GM12878 (cell line): Measurements from ENCODE around the gene BBS2. TPM values are rescaled to one million over a fixed set of nuclear protein-coding genes. Genes with fewer than 3 reads are reported as not detected.

ENCODE experiments used
- ATAC-seq: fragments of 200-7000 bp; cut with Tn5 transposase; 3 replicates; pipeline ENCODE4 v1.9.1; 2020; ENCODE audit warnings: mild to moderate bottlenecking, moderate library complexity
- BruUV-seq: library from RNA; stranded (reverse); fragments of 400-500 nt; replicated peaks from 2 replicates; lab custom pipeline; 2021; lab: Mats Ljungman, UMichigan
- CTCF ChIA-PET: fragments of 300-600 bp; sonication (Branson Sonifier 250); formaldehyde crosslinking; extraction: SDS; loops from one replicate; lab custom pipeline; 2021; ENCODE audit warnings: inconsistent platforms; lab: Yijun Ruan, JAX
- POLR2A ChIA-PET: fragments of 350-600 bp; formaldehyde crosslinking; extraction: SDS; loops from one replicate; lab custom pipeline; 2021; ENCODE audit warnings: inconsistent platforms; lab: Charles Lee
- RAD21 ChIA-PET: fragments of 300-600 bp; sonication (Branson Sonifier 250); formaldehyde crosslinking; loops from one replicate; lab custom pipeline; 2023; ENCODE audit warnings: antibody characterized with exemption; ENCODE audit not compliant: unreplicated experiment; lab: Charles Lee
- SMC1A ChIA-PET: fragments of 300-600 bp; sonication (Branson Sonifier 250); formaldehyde crosslinking; loops from one replicate; lab custom pipeline; 2023; ENCODE audit not compliant: unreplicated experiment, uncharacterized antibody; lab: Charles Lee
- DNase-seq: peaks from one replicate; pipeline ENCODE4 v3.0.0-alpha.2; 2011; ENCODE audit warnings: low read depth, low spot score
- FAIRE-seq: peaks from 3 replicates; lab custom pipeline; 2011; peaks lifted over from hg19 to GRCh38; lab: Jason Lieb, UNC
- H2AFZ ChIP-seq: 2 replicates; pipeline ENCODE4 v1.6.0; 2011; ENCODE audit warnings: low read depth, low read length, control low read depth; ENCODE audit not compliant: control insufficient read depth
- H3K27ac ChIP-seq: 2 replicates; pipeline ENCODE4 v1.5.1; 2011; ENCODE audit warnings: control low read depth; ENCODE audit not compliant: control insufficient read depth, insufficient read depth
- H3K27me3 ChIP-seq, 2 experiments: replicated peaks in 1 of 2; 2 replicates each; pipeline versions ENCODE4 v1.6.0 to v1.6.1; 2011; ENCODE audit warnings: low read length in 1 of 2; ENCODE audit not compliant: control insufficient read depth in 2 of 2, insufficient read depth in 2 of 2
- H3K36me3 ChIP-seq, 2 experiments: 2 replicates each; pipeline ENCODE4 v1.5.1; 2011; ENCODE audit warnings: low read length in 1 of 2; ENCODE audit not compliant: control insufficient read depth in 2 of 2, insufficient read depth in 2 of 2
- H3K4me1 ChIP-seq: 2 replicates; pipeline ENCODE4 v1.6.1; 2011; ENCODE audit warnings: mild to moderate bottlenecking, low read length, moderate library complexity, mixed read lengths; ENCODE audit not compliant: control insufficient read depth, insufficient read depth
- H3K4me2 ChIP-seq: 2 replicates; pipeline ENCODE4 v1.6.0; 2011; ENCODE audit warnings: control low read depth; ENCODE audit not compliant: control insufficient read depth, insufficient read depth
- H3K4me3 ChIP-seq: fragments of 200-600 bp; sonication (generic); 2 replicates; pipeline ENCODE4 v1.5.1; 2016
- H3K79me2 ChIP-seq: 2 replicates; pipeline ENCODE4 v1.6.0; 2011; ENCODE audit warnings: low read length; ENCODE audit not compliant: control insufficient read depth, insufficient read depth
- H3K9ac ChIP-seq: 2 replicates; pipeline ENCODE4 v1.8.0; 2011; ENCODE audit warnings: low read length, control low read depth, mixed read lengths; ENCODE audit not compliant: control insufficient read depth, insufficient read depth
- H3K9me3 ChIP-seq: replicated peaks from 3 replicates; pipeline ENCODE4 v1.5.1; 2011; ENCODE audit warnings: mild to moderate bottlenecking, low read length; ENCODE audit not compliant: control insufficient read depth, insufficient read depth
- H4K20me1 ChIP-seq: 2 replicates; pipeline ENCODE4 v1.6.0; 2011; ENCODE audit not compliant: control insufficient read depth, insufficient read depth
- BCL11A ChIP-seq: IDR thresholded peaks from 2 replicates; pipeline ENCODE4 v1.6.1; 2011; ENCODE audit warnings: low read depth, low read length
- BMI1 ChIP-seq: fragments of 450-650 bp; IDR thresholded peaks from 2 replicates; pipeline ENCODE4 v1.6.1; 2016; ENCODE audit warnings: mild to moderate bottlenecking, moderate library complexity, borderline replicate concordance
- ESRRA ChIP-seq: IDR thresholded peaks from 2 replicates; pipeline ENCODE4 v1.6.1; 2012; ENCODE audit warnings: mild to moderate bottlenecking, low read length, improper control_type of control experiment
- ETV6 ChIP-seq, 2 experiments: fragments of 450-650 bp in 1 of 2; IDR thresholded peaks in 1 of 2; conservative IDR thresholded peaks in 1 of 2; 2 replicates each; pipeline ENCODE4 v1.6.1; 2014; ENCODE audit warnings: antibody characterized with exemption in 1 of 2, borderline replicate concordance in 1 of 2, low read depth in 1 of 2, mild to moderate bottlenecking in 1 of 2, moderate library complexity in 1 of 2
- JUND ChIP-seq: IDR thresholded peaks from 2 replicates; pipeline ENCODE4 v1.6.1; 2012; ENCODE audit warnings: low read depth, mild to moderate bottlenecking, low read length, improper control_type of control experiment, moderate library complexity
- MEF2B ChIP-seq: fragments of 450-650 bp; IDR thresholded peaks from 2 replicates; pipeline ENCODE4 v1.6.1; 2018; ENCODE audit warnings: mild to moderate bottlenecking, moderate library complexity; ENCODE audit not compliant: partially characterized antibody, poor library complexity, severe bottlenecking
- MTA3 ChIP-seq: IDR thresholded peaks from 2 replicates; pipeline ENCODE4 v1.6.1; 2012; ENCODE audit warnings: low read length, inconsistent platforms, borderline replicate concordance
- MXI1 ChIP-seq: fragments of 150-350 bp; IDR thresholded peaks from 2 replicates; pipeline ENCODE4 v1.6.1; 2011; ENCODE audit warnings: low read depth, mild to moderate bottlenecking, inconsistent platforms, low read length, improper control_type of control experiment
- NR2C1 ChIP-seq: fragments of 450-650 bp; IDR thresholded peaks from 2 replicates; pipeline ENCODE4 v1.6.1; 2017; ENCODE audit warnings: antibody characterized with exemption, mild to moderate bottlenecking, moderate library complexity
- SMAD1 ChIP-seq: fragments of 450-650 bp; IDR thresholded peaks from 2 replicates; pipeline ENCODE4 v1.6.1; 2018; ENCODE audit warnings: mild to moderate bottlenecking, low read depth; ENCODE audit not compliant: partially characterized antibody
- WGBS: methylation state at CpG from one replicate; pipeline ENCODE4 v1.1.6; 2016; ENCODE audit warnings: low lambda C conversion rate; ENCODE audit not compliant: insufficient replicate concordance, insufficient coverage; ENCODE audit errors: missing lambda C conversion rate; 5-methylcytosine and 5-hydroxymethylcytosine counted together
- in situ Hi-C: fragments of 300-500 bp; cut with MboI; formaldehyde crosslinking; loops from 9 replicates; pipeline ENCODE4 v1.14.3; 2018; ENCODE audit warnings: mixed read lengths
- intact Hi-C: fragments of 100-400 bp; cut with micrococcal nuclease; formaldehyde crosslinking; loops from one replicate; pipeline ENCODE4 v1.14.2; 2022; ENCODE audit not compliant: unreplicated experiment
- polyA plus RNA-seq, 11 experiments: library from polyadenylated mRNA; depleted of rRNA in 4 of 11; unstranded in 6 of 11; stranded (reverse) in 5 of 11; fragments of >200 nt; fragmentation: Nextera tagmentation in 4 of 11; fragmentation: Illumina TruSeq in 1 of 11; extraction: Ambion mirVana in 4 of 11; extraction: Trizol in 1 of 11; gene quantifications; 1 replicate in 1 of 11; 2 replicates in 10 of 11; pipeline versions ENCODE4 v1.2.1 to v1.2.3, GENCODE V29; 2011 to 2016; ENCODE audit warnings: inconsistent platforms in 2 of 11, missing spikeins in 2 of 11, low read depth in 1 of 11
- total RNA-seq, 4 experiments: library from RNA; depleted of rRNA in 3 of 4; stranded (reverse); fragments of >200 nt in 3 of 4; fragmentation: Illumina TruSeq in 1 of 4; extraction: Trizol in 1 of 4; gene quantifications; 2 replicates each; pipeline versions ENCODE4 v1.2.1 to v1.2.3, GENCODE V29; 2013 to 2021
- TF ChIP-seq, protein P1 (sequence below): fragments of 450-650 bp; IDR thresholded peaks from 2 replicates; pipeline ENCODE4 v1.6.1; 2017; ENCODE audit warnings: antibody characterized with exemption, mild to moderate bottlenecking, moderate library complexity
- TF ChIP-seq, protein P2 (sequence below): IDR thresholded peaks from 2 replicates; pipeline ENCODE4 v1.6.1; 2011; ENCODE audit warnings: low read depth, low read length, improper control_type of control experiment, borderline replicate concordance
- TF ChIP-seq, protein P3 (sequence below): IDR thresholded peaks from 2 replicates; pipeline ENCODE4 v1.6.1; 2012; ENCODE audit warnings: improper control_type of control experiment, low read depth, low read length; ENCODE audit not compliant: insufficient replicate concordance

Gene BBS2
- total and polyA plus RNA-seq, 10 of the 15 experiments (the other 5 are each of a cell fraction or from before 2014, with no cell fraction given): 4.9 to 38.3 (median 16.4) TPM

DNA sequence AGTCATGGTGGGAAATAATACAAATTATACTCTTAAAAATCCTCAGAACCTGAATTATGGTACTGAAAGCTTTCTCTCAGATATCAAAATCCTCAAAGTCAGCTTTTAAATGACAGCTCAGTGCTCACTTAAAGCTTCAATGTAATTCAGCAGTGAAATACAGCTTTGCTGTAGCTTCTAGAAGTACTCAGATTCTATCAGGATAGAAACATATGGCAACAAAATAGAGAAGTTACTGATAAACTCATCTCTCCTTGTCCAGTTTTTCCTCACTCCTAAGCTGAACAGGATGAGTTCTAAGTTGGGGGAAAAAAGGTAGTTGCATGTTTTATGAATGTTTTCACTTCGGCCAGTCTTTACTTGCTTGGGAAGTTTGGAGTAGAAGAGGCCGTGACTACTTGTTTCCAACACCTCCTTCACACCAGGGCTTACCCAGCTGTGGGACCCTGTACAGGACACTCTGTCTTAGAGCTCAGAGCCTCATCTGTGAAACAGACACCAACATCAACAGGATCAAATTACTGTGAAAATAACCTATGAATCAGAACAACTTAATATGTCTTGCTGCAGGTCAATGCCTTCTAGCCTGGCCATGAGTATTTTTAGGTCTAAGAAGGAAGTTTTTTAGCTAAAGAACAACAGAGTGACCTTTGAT is 38.2 kb downstream of the BBS2 start:
- Histone ChIP-seq H3K27ac (no peak overlapping the region), H3K4me2 (no peak overlapping the region), H3K36me3 (peaks cover 3 to 6% of the 10 kb centered on the region in 2 experiments; a peak in 3 of 4 replicates), H3K79me2 (no peaks in the 10 kb centered on the region), H3K27me3 (no peaks in the 10 kb centered on the region), H3K9ac (no peak overlapping the region), H2AFZ (no peak overlapping the region), H4K20me1 (no peaks in the 10 kb centered on the region), H3K4me3 (no peak overlapping the region), H3K4me1 (no peaks in the 10 kb centered on the region), H3K9me3 (no peaks in the 10 kb centered on the region)
- FAIRE-seq (no peak), ATAC-seq (no peak), DNase-seq (no peak)
- ChIA-PET SMC1A (interaction anchor here (0.8 to 1.3 kb wide), 2 partner anchors 16 to 21 kb away, joined by 3 read pairs; no protein-coding TSS in a partner anchor), RAD21 (no interaction called here), CTCF (interaction anchor here (0.8 kb wide), 1 partner anchor 22 kb away, joined by 4 read pairs; no protein-coding TSS in a partner anchor), POLR2A (no interaction called here)
- 100% methylated on average over 2 of the region's 2 CpGs for WGBS
- BruUV-seq: no TSS peak
- in situ Hi-C loops (no loop called here), intact Hi-C loops (no loop called here)
- TF ChIP-seq NR2C1: no peak
- TF ChIP-seq BCL11A: no peak
- TF ChIP-seq MXI1: no peak
- TF ChIP-seq, protein P1, sequence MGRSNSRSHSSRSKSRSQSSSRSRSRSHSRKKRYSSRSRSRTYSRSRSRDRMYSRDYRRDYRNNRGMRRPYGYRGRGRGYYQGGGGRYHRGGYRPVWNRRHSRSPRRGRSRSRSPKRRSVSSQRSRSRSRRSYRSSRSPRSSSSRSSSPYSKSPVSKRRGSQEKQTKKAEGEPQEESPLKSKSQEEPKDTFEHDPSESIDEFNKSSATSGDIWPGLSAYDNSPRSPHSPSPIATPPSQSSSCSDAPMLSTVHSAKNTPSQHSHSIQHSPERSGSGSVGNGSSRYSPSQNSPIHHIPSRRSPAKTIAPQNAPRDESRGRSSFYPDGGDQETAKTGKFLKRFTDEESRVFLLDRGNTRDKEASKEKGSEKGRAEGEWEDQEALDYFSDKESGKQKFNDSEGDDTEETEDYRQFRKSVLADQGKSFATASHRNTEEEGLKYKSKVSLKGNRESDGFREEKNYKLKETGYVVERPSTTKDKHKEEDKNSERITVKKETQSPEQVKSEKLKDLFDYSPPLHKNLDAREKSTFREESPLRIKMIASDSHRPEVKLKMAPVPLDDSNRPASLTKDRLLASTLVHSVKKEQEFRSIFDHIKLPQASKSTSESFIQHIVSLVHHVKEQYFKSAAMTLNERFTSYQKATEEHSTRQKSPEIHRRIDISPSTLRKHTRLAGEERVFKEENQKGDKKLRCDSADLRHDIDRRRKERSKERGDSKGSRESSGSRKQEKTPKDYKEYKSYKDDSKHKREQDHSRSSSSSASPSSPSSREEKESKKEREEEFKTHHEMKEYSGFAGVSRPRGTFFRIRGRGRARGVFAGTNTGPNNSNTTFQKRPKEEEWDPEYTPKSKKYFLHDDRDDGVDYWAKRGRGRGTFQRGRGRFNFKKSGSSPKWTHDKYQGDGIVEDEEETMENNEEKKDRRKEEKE: no peak
- TF ChIP-seq, protein P2, sequence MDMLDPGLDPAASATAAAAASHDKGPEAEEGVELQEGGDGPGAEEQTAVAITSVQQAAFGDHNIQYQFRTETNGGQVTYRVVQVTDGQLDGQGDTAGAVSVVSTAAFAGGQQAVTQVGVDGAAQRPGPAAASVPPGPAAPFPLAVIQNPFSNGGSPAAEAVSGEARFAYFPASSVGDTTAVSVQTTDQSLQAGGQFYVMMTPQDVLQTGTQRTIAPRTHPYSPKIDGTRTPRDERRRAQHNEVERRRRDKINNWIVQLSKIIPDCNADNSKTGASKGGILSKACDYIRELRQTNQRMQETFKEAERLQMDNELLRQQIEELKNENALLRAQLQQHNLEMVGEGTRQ: no peak
- TF ChIP-seq, protein P3, sequence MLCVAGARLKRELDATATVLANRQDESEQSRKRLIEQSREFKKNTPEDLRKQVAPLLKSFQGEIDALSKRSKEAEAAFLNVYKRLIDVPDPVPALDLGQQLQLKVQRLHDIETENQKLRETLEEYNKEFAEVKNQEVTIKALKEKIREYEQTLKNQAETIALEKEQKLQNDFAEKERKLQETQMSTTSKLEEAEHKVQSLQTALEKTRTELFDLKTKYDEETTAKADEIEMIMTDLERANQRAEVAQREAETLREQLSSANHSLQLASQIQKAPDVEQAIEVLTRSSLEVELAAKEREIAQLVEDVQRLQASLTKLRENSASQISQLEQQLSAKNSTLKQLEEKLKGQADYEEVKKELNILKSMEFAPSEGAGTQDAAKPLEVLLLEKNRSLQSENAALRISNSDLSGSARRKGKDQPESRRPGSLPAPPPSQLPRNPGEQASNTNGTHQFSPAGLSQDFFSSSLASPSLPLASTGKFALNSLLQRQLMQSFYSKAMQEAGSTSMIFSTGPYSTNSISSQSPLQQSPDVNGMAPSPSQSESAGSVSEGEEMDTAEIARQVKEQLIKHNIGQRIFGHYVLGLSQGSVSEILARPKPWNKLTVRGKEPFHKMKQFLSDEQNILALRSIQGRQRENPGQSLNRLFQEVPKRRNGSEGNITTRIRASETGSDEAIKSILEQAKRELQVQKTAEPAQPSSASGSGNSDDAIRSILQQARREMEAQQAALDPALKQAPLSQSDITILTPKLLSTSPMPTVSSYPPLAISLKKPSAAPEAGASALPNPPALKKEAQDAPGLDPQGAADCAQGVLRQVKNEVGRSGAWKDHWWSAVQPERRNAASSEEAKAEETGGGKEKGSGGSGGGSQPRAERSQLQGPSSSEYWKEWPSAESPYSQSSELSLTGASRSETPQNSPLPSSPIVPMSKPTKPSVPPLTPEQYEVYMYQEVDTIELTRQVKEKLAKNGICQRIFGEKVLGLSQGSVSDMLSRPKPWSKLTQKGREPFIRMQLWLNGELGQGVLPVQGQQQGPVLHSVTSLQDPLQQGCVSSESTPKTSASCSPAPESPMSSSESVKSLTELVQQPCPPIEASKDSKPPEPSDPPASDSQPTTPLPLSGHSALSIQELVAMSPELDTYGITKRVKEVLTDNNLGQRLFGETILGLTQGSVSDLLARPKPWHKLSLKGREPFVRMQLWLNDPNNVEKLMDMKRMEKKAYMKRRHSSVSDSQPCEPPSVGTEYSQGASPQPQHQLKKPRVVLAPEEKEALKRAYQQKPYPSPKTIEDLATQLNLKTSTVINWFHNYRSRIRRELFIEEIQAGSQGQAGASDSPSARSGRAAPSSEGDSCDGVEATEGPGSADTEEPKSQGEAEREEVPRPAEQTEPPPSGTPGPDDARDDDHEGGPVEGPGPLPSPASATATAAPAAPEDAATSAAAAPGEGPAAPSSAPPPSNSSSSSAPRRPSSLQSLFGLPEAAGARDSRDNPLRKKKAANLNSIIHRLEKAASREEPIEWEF: no peak
- no peak for TF ChIP-seq SMAD1
- no peak for TF ChIP-seq JUND
- TF ChIP-seq MEF2B: no peak
- no peak for TF ChIP-seq BMI1
- no peak for TF ChIP-seq ESRRA
- TF ChIP-seq ETV6 (conservative IDR thresholded peaks at IDR 0.05 in 1 of 2, IDR thresholded peaks at IDR 0.05 in 1 of 2; ENCODE audit: borderline replicate concordance in 1 of 2, low read depth in 1 of 2): no peak
- TF ChIP-seq MTA3: no peak
